Gastroesophageal sphincter (tissue), 3 donors: ENCODE data around the gene CHST13.

Experiments used
- EP300 ChIP-seq: sonication (generic); formaldehyde crosslinking; IDR thresholded peaks from one replicate; pipeline ENCODE4 v1.6.1; 2017; ENCODE audit warnings: antibody characterized with exemption, mild to moderate bottlenecking
- POLR2A ChIP-seq, 2 donors: fragments of 450-650 bp; IDR thresholded peaks; one replicate each; pipeline ENCODE4 v1.6.1; 2017; ENCODE audit warnings: antibody characterized with exemption in 2 of 2, mild to moderate bottlenecking in 2 of 2, moderate library complexity in 1 of 2
- POLR2AphosphoS5 ChIP-seq: sonication (generic); formaldehyde crosslinking; IDR thresholded peaks from one replicate; pipeline ENCODE4 v1.6.1; 2017; ENCODE audit warnings: antibody characterized with exemption
- TF ChIP-seq, protein P1 (sequence below), 4 experiments: fragments of 200-600 bp in 2 of 4; fragments of 450-650 bp in 2 of 4; sonication (generic) in 1 of 4; IDR thresholded peaks; one replicate each; pipeline ENCODE4 v1.5.1; 2017 to 2019; ENCODE audit warnings: antibody characterized with exemption in 4 of 4, mild to moderate bottlenecking in 2 of 4, moderate library complexity in 2 of 4

DNA sequence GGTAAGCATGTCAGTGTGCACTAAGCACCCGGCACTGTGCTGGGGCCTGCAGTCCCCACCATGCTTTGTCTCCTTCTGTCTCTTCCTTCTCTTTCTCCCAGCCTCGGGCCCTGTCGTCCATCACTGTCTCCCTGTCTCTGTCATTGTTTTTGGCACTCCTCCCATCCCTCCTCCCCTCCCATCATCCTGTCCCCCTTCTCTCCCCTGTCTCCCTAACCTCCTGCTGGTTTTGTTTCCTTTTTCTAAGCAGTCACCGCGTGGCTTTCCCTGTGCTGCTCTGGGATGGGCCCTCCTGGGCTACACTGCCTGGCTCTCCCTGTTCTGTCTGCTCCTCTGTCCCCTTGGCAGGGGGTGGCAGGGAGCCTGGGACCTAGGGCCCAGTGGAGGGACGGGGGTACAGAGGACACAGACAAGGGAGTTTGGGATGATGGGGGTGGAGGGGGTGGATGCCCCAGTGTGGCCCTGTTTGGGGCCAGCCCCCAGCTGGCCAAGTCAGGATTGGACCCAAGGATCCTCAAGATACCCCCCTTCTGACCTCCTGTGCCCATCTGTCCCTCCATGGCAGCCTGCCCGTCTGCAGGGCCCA is 5.7 kb downstream of the CHST13 start:
- TF ChIP-seq, protein P1, sequence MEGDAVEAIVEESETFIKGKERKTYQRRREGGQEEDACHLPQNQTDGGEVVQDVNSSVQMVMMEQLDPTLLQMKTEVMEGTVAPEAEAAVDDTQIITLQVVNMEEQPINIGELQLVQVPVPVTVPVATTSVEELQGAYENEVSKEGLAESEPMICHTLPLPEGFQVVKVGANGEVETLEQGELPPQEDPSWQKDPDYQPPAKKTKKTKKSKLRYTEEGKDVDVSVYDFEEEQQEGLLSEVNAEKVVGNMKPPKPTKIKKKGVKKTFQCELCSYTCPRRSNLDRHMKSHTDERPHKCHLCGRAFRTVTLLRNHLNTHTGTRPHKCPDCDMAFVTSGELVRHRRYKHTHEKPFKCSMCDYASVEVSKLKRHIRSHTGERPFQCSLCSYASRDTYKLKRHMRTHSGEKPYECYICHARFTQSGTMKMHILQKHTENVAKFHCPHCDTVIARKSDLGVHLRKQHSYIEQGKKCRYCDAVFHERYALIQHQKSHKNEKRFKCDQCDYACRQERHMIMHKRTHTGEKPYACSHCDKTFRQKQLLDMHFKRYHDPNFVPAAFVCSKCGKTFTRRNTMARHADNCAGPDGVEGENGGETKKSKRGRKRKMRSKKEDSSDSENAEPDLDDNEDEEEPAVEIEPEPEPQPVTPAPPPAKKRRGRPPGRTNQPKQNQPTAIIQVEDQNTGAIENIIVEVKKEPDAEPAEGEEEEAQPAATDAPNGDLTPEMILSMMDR (IDR thresholded peaks at IDR 0.05) = no peak
- no peak for TF ChIP-seq EP300
- TF ChIP-seq POLR2AphosphoS5 = no peak
- TF ChIP-seq POLR2A (IDR thresholded peaks at IDR 0.05) = no peak
